ENCODE results near the gene MACROD2. TPM values are rescaled to one million over a fixed set of nuclear protein-coding genes. Genes with fewer than 3 reads are reported as not detected.

The MACROD2 gene
- polyA plus RNA-seq, 1 donor = 5.4 TPM

GRCh38 chr20:14051454-14051853 is 56.1 kb downstream of the MACROD2 start:
- H3K27ac ChIP-seq (ENCODE audit: low read length) = no peak overlapping the region
- 100% methylated on average over 1 of the region's 1 CpG for WGBS (ENCODE audit: insufficient coverage, low lambda C conversion rate)

GRCh38 chr20:14055127-14055742 is 59.9 kb downstream of the MACROD2 start:
- DNase-seq = peak; percentile 37 to 48
- 0% methylated on average over 4 of the region's 4 CpGs for WGBS (ENCODE audit: insufficient coverage, low lambda C conversion rate)
- H3K9me3 ChIP-seq (ENCODE audit: control insufficient read depth, low read depth, low read length) = no peaks in the 10 kb centered on the region

More at GRCh38 chr20:14051454-14051853, 56.1 kb downstream of the MACROD2 start:
- no peaks in the 10 kb centered on the region for H3K4me1 ChIP-seq (ENCODE audit: control insufficient read depth, insufficient read depth, low read length)
- no peaks in the 10 kb centered on the region for H3K27me3 ChIP-seq (ENCODE audit: control insufficient read depth, insufficient read depth, low read length)
- H3K4me3 ChIP-seq (ENCODE audit: low read length) = no peak overlapping the region
- H3K36me3 ChIP-seq (ENCODE audit: control insufficient read depth, insufficient read depth, low read length) = no peaks in the 10 kb centered on the region
- DNase-seq = no peak
- no peaks in the 10 kb centered on the region for H3K9me3 ChIP-seq (ENCODE audit: control insufficient read depth, low read depth, low read length)

GRCh38 chr20:14062171-14062570 is 66.9 kb downstream of the MACROD2 start:
- H3K9me3 ChIP-seq (ENCODE audit: control insufficient read depth, low read depth, low read length) = no peaks in the 10 kb centered on the region
- H3K4me3 ChIP-seq (ENCODE audit: low read length) = no peak overlapping the region
- no peak for DNase-seq
- H3K36me3 ChIP-seq (ENCODE audit: control insufficient read depth, insufficient read depth, low read length) = no peaks in the 10 kb centered on the region
- H3K27me3 ChIP-seq (ENCODE audit: control insufficient read depth, insufficient read depth, low read length) = no peaks in the 10 kb centered on the region
- H3K27ac ChIP-seq (ENCODE audit: low read length) = no peak overlapping the region
- 100% methylated on average over 1 of the region's 2 CpGs for WGBS (ENCODE audit: insufficient coverage, low lambda C conversion rate)
- no peaks in the 10 kb centered on the region for H3K4me1 ChIP-seq (ENCODE audit: control insufficient read depth, insufficient read depth, low read length)

More at GRCh38 chr20:14055127-14055742, 59.9 kb downstream of the MACROD2 start:
- Histone ChIP-seq H3K4me1 (ENCODE audit: control insufficient read depth, insufficient read depth, low read length) (no peaks in the 10 kb centered on the region), H3K36me3 (ENCODE audit: control insufficient read depth, insufficient read depth, low read length) (no peaks in the 10 kb centered on the region), H3K4me3 (ENCODE audit: low read length) (no peak overlapping the region), H3K27me3 (ENCODE audit: control insufficient read depth, insufficient read depth, low read length) (no peaks in the 10 kb centered on the region), H3K27ac (ENCODE audit: low read length) (no peak overlapping the region)

GRCh38 chr20:14062786-14063185 is 67.5 kb downstream of the MACROD2 start:
- no CpG with 5 or more reads among the region's 1 CpG for WGBS (ENCODE audit: insufficient coverage, low lambda C conversion rate)
- no peaks in the 10 kb centered on the region for H3K27me3 ChIP-seq (ENCODE audit: control insufficient read depth, insufficient read depth, low read length)
- no peaks in the 10 kb centered on the region for H3K36me3 ChIP-seq (ENCODE audit: control insufficient read depth, insufficient read depth, low read length)
- no peak for DNase-seq
- H3K27ac ChIP-seq (ENCODE audit: low read length) = no peak overlapping the region
- H3K4me1 ChIP-seq (ENCODE audit: control insufficient read depth, insufficient read depth, low read length) = no peaks in the 10 kb centered on the region
- no peak overlapping the region for H3K4me3 ChIP-seq (ENCODE audit: low read length)
- H3K9me3 ChIP-seq (ENCODE audit: control insufficient read depth, low read depth, low read length) = no peaks in the 10 kb centered on the region

GRCh38 chr20:14064333-14064732 is 69.0 kb downstream of the MACROD2 start:
- H3K9me3 ChIP-seq (ENCODE audit: control insufficient read depth, low read depth, low read length) = no peaks in the 10 kb centered on the region
- H3K4me3 ChIP-seq (ENCODE audit: low read length) = no peak overlapping the region
- H3K4me1 ChIP-seq (ENCODE audit: control insufficient read depth, insufficient read depth, low read length) = no peaks in the 10 kb centered on the region
- WGBS (ENCODE audit: insufficient coverage, low lambda C conversion rate) = 90% methylated on average over 2 of the region's 3 CpGs
- no peak overlapping the region for H3K27ac ChIP-seq (ENCODE audit: low read length)
- DNase-seq = no peak
- no peaks in the 10 kb centered on the region for H3K36me3 ChIP-seq (ENCODE audit: control insufficient read depth, insufficient read depth, low read length)
- H3K27me3 ChIP-seq (ENCODE audit: control insufficient read depth, insufficient read depth, low read length) = no peaks in the 10 kb centered on the region

- Histone ChIP-seq H3K36me3 (ENCODE audit: control insufficient read depth, insufficient read depth, low read length) (no peaks in the 10 kb centered on the region), H3K4me3 (ENCODE audit: low read length) (no peak overlapping the region), H3K27ac (ENCODE audit: low read length) (no peak overlapping the region), H3K27me3 (ENCODE audit: control insufficient read depth, insufficient read depth, low read length) (no peaks in the 10 kb centered on the region), H3K9me3 (ENCODE audit: control insufficient read depth, low read depth, low read length) (no peaks in the 10 kb centered on the region), H3K4me1 (ENCODE audit: control insufficient read depth, insufficient read depth, low read length) (no peaks in the 10 kb centered on the region)
- 90% methylated on average over 2 of the region's 5 CpGs for WGBS (ENCODE audit: insufficient coverage, low lambda C conversion rate)
- DNase-seq = no peak
Measured at GRCh38 chr20:14064921-14065320, 69.6 kb downstream of the MACROD2 start.

GRCh38 chr20:14065774-14066173 is 70.5 kb downstream of the MACROD2 start:
- H3K36me3 ChIP-seq (ENCODE audit: control insufficient read depth, insufficient read depth, low read length) = no peaks in the 10 kb centered on the region
- H3K4me3 ChIP-seq (ENCODE audit: low read length) = no peak overlapping the region
- H3K4me1 ChIP-seq (ENCODE audit: control insufficient read depth, insufficient read depth, low read length) = no peaks in the 10 kb centered on the region
- no peak for DNase-seq
- H3K27ac ChIP-seq (ENCODE audit: low read length) = no peak overlapping the region
- 89% methylated on average over 3 of the region's 3 CpGs for WGBS (ENCODE audit: insufficient coverage, low lambda C conversion rate)
- H3K9me3 ChIP-seq (ENCODE audit: control insufficient read depth, low read depth, low read length) = no peaks in the 10 kb centered on the region
- H3K27me3 ChIP-seq (ENCODE audit: control insufficient read depth, insufficient read depth, low read length) = no peaks in the 10 kb centered on the region

- H3K27ac ChIP-seq (ENCODE audit: low read length) = no peak overlapping the region
- DNase-seq = no peak
- no peaks in the 10 kb centered on the region for H3K27me3 ChIP-seq (ENCODE audit: control insufficient read depth, insufficient read depth, low read length)
- no peak overlapping the region for H3K4me3 ChIP-seq (ENCODE audit: low read length)
- no peaks in the 10 kb centered on the region for H3K4me1 ChIP-seq (ENCODE audit: control insufficient read depth, insufficient read depth, low read length)
- no peaks in the 10 kb centered on the region for H3K9me3 ChIP-seq (ENCODE audit: control insufficient read depth, low read depth, low read length)
- no peaks in the 10 kb centered on the region for H3K36me3 ChIP-seq (ENCODE audit: control insufficient read depth, insufficient read depth, low read length)
Measured at GRCh38 chr20:14067603-14068002, 72.3 kb downstream of the MACROD2 start.

GRCh38 chr20:14069796-14070195 is 74.5 kb downstream of the MACROD2 start:
- no peak overlapping the region for H3K27ac ChIP-seq (ENCODE audit: low read length)
- no CpG with 5 or more reads among the region's 5 CpGs for WGBS (ENCODE audit: insufficient coverage, low lambda C conversion rate)
- no peaks in the 10 kb centered on the region for H3K36me3 ChIP-seq (ENCODE audit: control insufficient read depth, insufficient read depth, low read length)
- H3K27me3 ChIP-seq (ENCODE audit: control insufficient read depth, insufficient read depth, low read length) = no peaks in the 10 kb centered on the region
- no peak overlapping the region for H3K4me3 ChIP-seq (ENCODE audit: low read length)
- DNase-seq = no peak
- no peaks in the 10 kb centered on the region for H3K9me3 ChIP-seq (ENCODE audit: control insufficient read depth, low read depth, low read length)
- no peaks in the 10 kb centered on the region for H3K4me1 ChIP-seq (ENCODE audit: control insufficient read depth, insufficient read depth, low read length)

- WGBS (ENCODE audit: insufficient coverage, low lambda C conversion rate) = no CpG with 5 or more reads among the region's 1 CpG
- H3K4me3 ChIP-seq (ENCODE audit: low read length) = no peak overlapping the region
- H3K4me1 ChIP-seq (ENCODE audit: control insufficient read depth, insufficient read depth, low read length) = no peaks in the 10 kb centered on the region
Measured at GRCh38 chr20:14093652-14094051, 98.3 kb downstream of the MACROD2 start.

GRCh38 chr20:14098261-14098660 is 102.9 kb downstream of the MACROD2 start:
- Histone ChIP-seq H3K27ac (ENCODE audit: low read length) (no peak overlapping the region), H3K36me3 (ENCODE audit: control insufficient read depth, insufficient read depth, low read length) (no peaks in the 10 kb centered on the region), H3K9me3 (ENCODE audit: control insufficient read depth, low read depth, low read length) (no peaks in the 10 kb centered on the region), H3K27me3 (ENCODE audit: control insufficient read depth, insufficient read depth, low read length) (no peaks in the 10 kb centered on the region), H3K4me1 (ENCODE audit: control insufficient read depth, insufficient read depth, low read length) (no peaks in the 10 kb centered on the region), H3K4me3 (ENCODE audit: low read length) (no peak overlapping the region)
- 90% methylated on average over 1 of the region's 1 CpG for WGBS (ENCODE audit: insufficient coverage, low lambda C conversion rate)
- no peak for DNase-seq

More at GRCh38 chr20:14093652-14094051, 98.3 kb downstream of the MACROD2 start:
- Histone ChIP-seq H3K27ac (ENCODE audit: low read length) (no peak overlapping the region), H3K36me3 (ENCODE audit: control insufficient read depth, insufficient read depth, low read length) (no peaks in the 10 kb centered on the region), H3K9me3 (ENCODE audit: control insufficient read depth, low read depth, low read length) (no peaks in the 10 kb centered on the region), H3K27me3 (ENCODE audit: control insufficient read depth, insufficient read depth, low read length) (no peaks in the 10 kb centered on the region)
- peak in 1 of 2 donors; percentile 53 for DNase-seq
